AG08395 (cell line): ENCODE measurements around the gene RBMS2.
A peak's percentile ranks its signal among the peaks of the same experiment; 100 is the strongest.
"Not testable (repeated sequence)": the region's sequence is repeated elsewhere in the genome, so short reads cannot be mapped to it uniquely, and the experiment has no call there.

Experiments used
- DNase-seq: peaks from one replicate; pipeline ENCODE4 v3.0.0; 2012; ENCODE audit warnings: mixed read lengths, low spot score

The RBMS2 gene

GRCh38 chr12:56517854-56518253 lies 3.8 kb upstream of the RBMS2 start:
- no peak for DNase-seq

- DNase-seq: peak; percentile 40
Measured at GRCh38 chr12:56518570-56518969, 3.0 kb upstream of the RBMS2 start.

GRCh38 chr12:56520048-56520447 lies 1.6 kb upstream of the RBMS2 start:
- DNase-seq: no peak

GRCh38 chr12:56520506-56520905 lies 1.1 kb upstream of the RBMS2 start:
- DNase-seq: peak; percentile 11

GRCh38 chr12:56521209-56521589 lies 421 bp upstream of the RBMS2 start:
- DNase-seq: no peak

GRCh38 chr12:56522411-56523193 lies 982 bp downstream of the RBMS2 start:
- DNase-seq: peak; percentile 24

GRCh38 chr12:56528846-56529245 lies 7.2 kb downstream of the RBMS2 start:
- no peak for DNase-seq

- no peak for DNase-seq
Measured at GRCh38 chr12:56529656-56530055, 8.0 kb downstream of the RBMS2 start.

- DNase-seq: no peak
Measured at GRCh38 chr12:56530390-56531055, 8.9 kb downstream of the RBMS2 start.

GRCh38 chr12:56537546-56537945 lies 15.9 kb downstream of the RBMS2 start:
- DNase-seq: no peak

- DNase-seq: no peak
Measured at GRCh38 chr12:56541631-56542030, 20.0 kb downstream of the RBMS2 start.

- DNase-seq: no peak
Measured at GRCh38 chr12:56542164-56542563, 20.5 kb downstream of the RBMS2 start.

GRCh38 chr12:56545023-56545604 lies 23.5 kb downstream of the RBMS2 start:
- no peak for DNase-seq

GRCh38 chr12:56546680-56547079 lies 25.1 kb downstream of the RBMS2 start:
- DNase-seq: no peak

- no peak for DNase-seq
Measured at GRCh38 chr12:56551070-56551469, 29.4 kb downstream of the RBMS2 start.

GRCh38 chr12:56565510-56566101 lies 44.0 kb downstream of the RBMS2 start:
- peak; percentile 68 for DNase-seq

GRCh38 chr12:56568146-56568545 lies 46.5 kb downstream of the RBMS2 start:
- no peak for DNase-seq

GRCh38 chr12:56571121-56571520 lies 49.5 kb downstream of the RBMS2 start:
- no peak for DNase-seq

GRCh38 chr12:56572288-56572687 lies 50.7 kb downstream of the RBMS2 start:
- no peak for DNase-seq

GRCh38 chr12:56574210-56574609 lies 52.6 kb downstream of the RBMS2 start:
- no peak for DNase-seq

- DNase-seq: not testable (repeated sequence)
Measured at GRCh38 chr12:56577248-56577647, 55.6 kb downstream of the RBMS2 start.

- DNase-seq: no peak
Measured at GRCh38 chr12:56578983-56579546, 57.4 kb downstream of the RBMS2 start.
